ENCODE measurements around the gene USP37.
A peak's percentile ranks its signal among the peaks of the same experiment; 100 is the strongest.
"Not testable (repeated sequence)": the region's sequence is repeated elsewhere in the genome, so short reads cannot be mapped to it uniquely, and the experiment has no call there.

Gene USP37

GRCh38 chr2:218568190-218569037 is at the start of gene USP37, which contains the start of gene CNOT9:
USP37 (minus strand) TSS chr2:218568351; CDS start chr2:218558653, 9,698 bp downstream.
CNOT9 (plus strand) TSS chr2:218568839; CDS start chr2:218568955, 116 bp downstream.
- DNase-seq, result peak; percentile 100

GRCh38 chr2:218615868-218616315 is 47.7 kb upstream of the USP37 start:
- no peak for DNase-seq

GRCh38 chr2:218607436-218608115 is 39.4 kb upstream of the USP37 start, which contains the start of gene PLCD4:
PLCD4 (plus strand) TSS chr2:218607899; CDS start chr2:218615740, 7,841 bp downstream.
- no peak for DNase-seq

GRCh38 chr2:218605432-218605831 is 37.3 kb upstream of the USP37 start:
- no peak for DNase-seq

GRCh38 chr2:218585541-218585940 is 17.4 kb upstream of the USP37 start:
- no peak for DNase-seq

GRCh38 chr2:218583983-218584850 is 16.1 kb upstream of the USP37 start:
- DNase-seq, result no peak

GRCh38 chr2:218582076-218582475 is 13.9 kb upstream of the USP37 start:
- DNase-seq, result no peak

- DNase-seq, result no peak
Observed at GRCh38 chr2:218578272-218578877, 10.2 kb upstream of the USP37 start.

- DNase-seq, result no peak
Observed at GRCh38 chr2:218577482-218578220, 9.5 kb upstream of the USP37 start.

- no peak for DNase-seq
Observed at GRCh38 chr2:218576854-218577253, 8.7 kb upstream of the USP37 start.

GRCh38 chr2:218570850-218571249 is 2.7 kb upstream of the USP37 start:
- peak; percentile 14 for DNase-seq

- peak; percentile 58 for DNase-seq
Observed at GRCh38 chr2:218569661-218570500, 1.7 kb upstream of the USP37 start.

- peak; percentile 83 for DNase-seq
Observed at GRCh38 chr2:218569038-218569431, 884 bp upstream of the USP37 start.

GRCh38 chr2:218567797-218568189 is 358 bp downstream of the USP37 start:
- no peak for DNase-seq

- no peak for DNase-seq
Observed at GRCh38 chr2:218566296-218566695, 1.9 kb downstream of the USP37 start.

- DNase-seq, result no peak
Observed at GRCh38 chr2:218564056-218564455, 4.1 kb downstream of the USP37 start.

GRCh38 chr2:218558986-218559385 is 9.2 kb downstream of the USP37 start:
- DNase-seq, result no peak

GRCh38 chr2:218557941-218558340 is 10.2 kb downstream of the USP37 start:
- no peak for DNase-seq

GRCh38 chr2:218555527-218555926 is 12.6 kb downstream of the USP37 start:
- DNase-seq, result no peak

GRCh38 chr2:218554225-218554624 is 13.9 kb downstream of the USP37 start:
- not testable (repeated sequence) for DNase-seq

GRCh38 chr2:218547978-218548377 is 20.2 kb downstream of the USP37 start:
- DNase-seq, result no peak

Measured in CD4-positive, alpha-beta T cell treated with Interleukin-17A for 1 hour (primary cell).